A172 (cell line): ENCODE results near the gene PARP15. TPM values are rescaled to one million over a fixed set of nuclear protein-coding genes. Genes with fewer than 3 reads are reported as not detected.
A peak's percentile ranks its signal among the peaks of the same experiment; 100 is the strongest.
"Not testable (repeated sequence)": the region's sequence is repeated elsewhere in the genome, so short reads cannot be mapped to it uniquely, and the experiment has no call there.

ENCODE experiments used
- DNase-seq: peaks from one replicate; pipeline ENCODE4 v3.0.0-alpha.2; 2015; ENCODE audit warnings: low spot score
- total RNA-seq: library from RNA; depleted of rRNA; stranded (reverse); fragments of >200 nt; shearing (Covaris generic); gene quantifications from 2 replicates; pipeline ENCODE4 v1.2.3, GENCODE V29; 2014

Gene PARP15
- total RNA-seq, 1 experiment from 2014 or later, result not detected

- no peak for DNase-seq
Measured at GRCh38 chr3:122619040-122619439, 41.6 kb downstream of the PARP15 start.

- no peak for DNase-seq
Measured at GRCh38 chr3:122620399-122620798, 42.9 kb downstream of the PARP15 start.

- DNase-seq, result no peak
Measured at GRCh38 chr3:122621112-122621511, 43.7 kb downstream of the PARP15 start.

GRCh38 chr3:122623031-122623829 lies 45.8 kb downstream of the PARP15 start:
- no peak for DNase-seq

- no peak for DNase-seq
Measured at GRCh38 chr3:122626515-122627180, 49.2 kb downstream of the PARP15 start.

- DNase-seq, result no peak
Measured at GRCh38 chr3:122627301-122627700, 49.9 kb downstream of the PARP15 start.

- no peak for DNase-seq
Measured at GRCh38 chr3:122628567-122628966, 51.1 kb downstream of the PARP15 start.

GRCh38 chr3:122629763-122630162 lies 52.3 kb downstream of the PARP15 start:
- DNase-seq, result no peak

- no peak for DNase-seq
Measured at GRCh38 chr3:122635789-122636188, 58.3 kb downstream of the PARP15 start.

GRCh38 chr3:122636697-122637096 lies 59.2 kb downstream of the PARP15 start:
- no peak for DNase-seq

- DNase-seq, result no peak
Measured at GRCh38 chr3:122640437-122640999, 63.1 kb downstream of the PARP15 start.

- no peak for DNase-seq
Measured at GRCh38 chr3:122642935-122643334, 65.5 kb downstream of the PARP15 start.

- DNase-seq, result no peak
Measured at GRCh38 chr3:122646146-122646988, 68.9 kb downstream of the PARP15 start.

GRCh38 chr3:122651233-122651907 lies 73.9 kb downstream of the PARP15 start:
- not testable (repeated sequence) for DNase-seq

- DNase-seq, result not testable (repeated sequence)
Measured at GRCh38 chr3:122651962-122652361, 74.5 kb downstream of the PARP15 start.

- DNase-seq, result not testable (repeated sequence)
Measured at GRCh38 chr3:122658336-122658735, 80.9 kb downstream of the PARP15 start.

- DNase-seq, result no peak
Measured at GRCh38 chr3:122660297-122660974, 83.0 kb downstream of the PARP15 start.

GRCh38 chr3:122661633-122662032 lies 84.2 kb downstream of the PARP15 start:
- peak; percentile 28 for DNase-seq

GRCh38 chr3:122662505-122662904 lies 85.1 kb downstream of the PARP15 start:
- no peak for DNase-seq

GRCh38 chr3:122665226-122665786 lies 87.9 kb downstream of the PARP15 start:
- DNase-seq, result no peak
